ENCODE measurements around the gene FBXL3.

The FBXL3 gene

DNA sequence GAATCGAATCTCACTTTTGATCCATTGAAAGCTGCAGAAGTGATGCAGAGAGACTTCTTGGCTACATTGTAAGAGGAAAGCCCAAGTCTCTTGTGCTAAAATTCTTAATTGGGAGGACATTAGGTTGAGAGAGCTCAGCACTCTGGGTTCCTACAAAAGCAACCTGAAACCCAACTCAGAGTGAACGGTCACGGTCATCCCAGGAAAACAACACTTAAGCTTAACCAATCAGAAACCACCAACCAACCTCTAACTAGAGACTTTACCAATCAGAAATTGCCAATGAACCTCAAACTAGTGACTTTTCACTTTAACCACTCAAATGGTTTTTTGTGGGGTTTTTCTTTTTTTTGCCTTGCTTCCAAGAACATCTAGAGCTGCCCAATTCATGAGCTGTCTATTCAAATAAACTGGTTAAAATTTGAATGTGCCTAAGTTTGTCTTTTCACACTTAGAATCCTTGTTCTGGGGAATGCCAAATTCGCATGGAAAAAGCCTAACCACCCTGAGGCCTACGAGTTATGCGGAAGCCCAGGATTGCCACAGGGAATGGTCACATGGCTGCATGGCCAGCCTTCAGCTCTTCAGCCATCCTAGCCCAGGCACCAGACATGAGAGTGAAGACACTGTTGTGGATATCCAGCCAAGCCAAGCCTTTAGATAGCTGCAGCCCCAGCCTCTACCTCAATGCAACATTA, 52.9 kb downstream of the FBXL3 start:
- Histone ChIP-seq H3K4me1 (no peaks in the 10 kb centered on the region), H3K4me3 (ENCODE audit: low read depth, low read length) (no peak overlapping the region), H3K36me3 (ENCODE audit: control insufficient read depth, insufficient read depth, low read length) (no peaks in the 10 kb centered on the region), H3K27ac (no peak overlapping the region), H3K79me2 (no peaks in the 10 kb centered on the region), H3K4me2 (ENCODE audit: low read length) (no peak overlapping the region), H2AFZ (no peak overlapping the region), H3K9me3 (ENCODE audit: control insufficient read depth, low read length) (no peaks in the 10 kb centered on the region), H3K9ac (no peak overlapping the region), H3K27me3 (ENCODE audit: control insufficient read depth, insufficient read depth, low read length) (no peaks in the 10 kb centered on the region)
- TF ChIP-seq, protein P1, sequence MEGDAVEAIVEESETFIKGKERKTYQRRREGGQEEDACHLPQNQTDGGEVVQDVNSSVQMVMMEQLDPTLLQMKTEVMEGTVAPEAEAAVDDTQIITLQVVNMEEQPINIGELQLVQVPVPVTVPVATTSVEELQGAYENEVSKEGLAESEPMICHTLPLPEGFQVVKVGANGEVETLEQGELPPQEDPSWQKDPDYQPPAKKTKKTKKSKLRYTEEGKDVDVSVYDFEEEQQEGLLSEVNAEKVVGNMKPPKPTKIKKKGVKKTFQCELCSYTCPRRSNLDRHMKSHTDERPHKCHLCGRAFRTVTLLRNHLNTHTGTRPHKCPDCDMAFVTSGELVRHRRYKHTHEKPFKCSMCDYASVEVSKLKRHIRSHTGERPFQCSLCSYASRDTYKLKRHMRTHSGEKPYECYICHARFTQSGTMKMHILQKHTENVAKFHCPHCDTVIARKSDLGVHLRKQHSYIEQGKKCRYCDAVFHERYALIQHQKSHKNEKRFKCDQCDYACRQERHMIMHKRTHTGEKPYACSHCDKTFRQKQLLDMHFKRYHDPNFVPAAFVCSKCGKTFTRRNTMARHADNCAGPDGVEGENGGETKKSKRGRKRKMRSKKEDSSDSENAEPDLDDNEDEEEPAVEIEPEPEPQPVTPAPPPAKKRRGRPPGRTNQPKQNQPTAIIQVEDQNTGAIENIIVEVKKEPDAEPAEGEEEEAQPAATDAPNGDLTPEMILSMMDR (IDR thresholded peaks at IDR 0.05): no peak

DNA sequence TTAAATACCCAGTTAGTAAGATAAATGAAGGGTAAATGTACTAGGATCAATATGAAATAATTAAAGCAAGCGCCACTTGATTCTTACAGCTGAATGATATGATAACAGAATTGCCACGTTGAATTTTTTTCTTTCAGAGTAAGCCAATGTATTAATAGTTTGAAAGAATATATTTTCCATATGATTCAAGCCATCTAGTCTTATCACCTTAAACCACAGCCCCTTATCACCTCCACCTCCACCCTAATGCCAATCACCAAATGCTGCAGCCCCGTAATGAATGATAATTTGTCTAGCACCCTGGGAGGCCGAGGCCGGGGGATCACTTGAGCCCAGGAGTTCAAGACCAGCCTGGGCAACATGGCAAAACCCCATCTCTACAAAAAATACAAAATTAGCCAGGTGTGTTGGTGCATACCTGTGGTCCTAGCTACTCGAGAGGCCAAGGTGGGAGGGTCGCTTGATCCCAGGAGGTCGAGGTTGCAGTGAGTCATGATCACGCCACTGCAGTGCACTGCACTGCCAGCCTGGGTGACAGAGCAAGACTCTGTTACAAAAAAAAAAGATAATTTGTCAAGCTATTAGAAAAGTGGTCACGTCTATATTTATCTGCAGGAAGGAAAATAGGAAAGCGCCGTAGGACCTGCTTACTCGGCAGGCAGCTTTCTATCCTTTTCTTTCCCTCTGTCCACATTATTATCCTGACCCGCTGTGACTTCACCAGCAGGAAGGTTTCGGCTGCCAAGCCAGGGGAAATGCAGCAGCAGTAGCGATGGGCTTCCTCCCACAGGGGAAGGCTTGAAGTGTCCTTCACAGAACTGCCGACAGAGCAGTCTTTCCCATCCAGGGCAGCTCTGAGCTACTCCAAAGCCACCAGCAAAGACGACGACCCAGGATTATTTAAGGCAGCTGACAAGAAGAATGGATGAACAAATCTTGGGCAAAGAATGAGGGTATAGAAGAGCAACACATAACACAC, 54.8 kb downstream of the FBXL3 start:
- no peak overlapping the region for H3K4me2 ChIP-seq (ENCODE audit: low read length)
- no peaks in the 10 kb centered on the region for H3K27me3 ChIP-seq (ENCODE audit: control insufficient read depth, insufficient read depth, low read length)
- no peak overlapping the region for H3K9ac ChIP-seq
- TF ChIP-seq, protein P1 (IDR thresholded peaks at IDR 0.05): no peak
- no peak overlapping the region for H3K27ac ChIP-seq
- no peaks in the 10 kb centered on the region for H3K36me3 ChIP-seq (ENCODE audit: control insufficient read depth, insufficient read depth, low read length)
- no peak overlapping the region for H2AFZ ChIP-seq
- no peaks in the 10 kb centered on the region for H3K79me2 ChIP-seq
- no peaks in the 10 kb centered on the region for H3K9me3 ChIP-seq (ENCODE audit: control insufficient read depth, low read length)
- no peaks in the 10 kb centered on the region for H3K4me1 ChIP-seq
- no peak overlapping the region for H3K4me3 ChIP-seq (ENCODE audit: low read depth, low read length)

DNA sequence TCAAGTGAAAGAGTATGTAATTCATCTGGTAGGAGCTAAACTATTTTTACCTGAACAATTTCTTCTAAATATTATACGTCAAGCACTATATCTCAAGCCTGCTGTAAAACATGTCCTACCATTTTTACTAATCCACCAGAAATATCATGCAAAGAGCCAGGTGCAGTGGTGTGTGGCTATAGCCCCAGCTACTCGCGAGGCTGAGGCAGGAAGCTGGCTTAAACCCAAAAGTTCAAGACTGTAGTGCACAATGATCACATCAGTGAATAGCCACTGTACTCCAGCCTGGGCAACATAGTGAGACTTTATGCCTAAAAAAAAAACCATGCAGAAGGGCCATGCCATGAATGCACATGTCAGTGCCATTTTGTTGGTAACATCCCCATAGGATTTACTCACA, 55.7 kb downstream of the FBXL3 start:
- H3K4me3 ChIP-seq (ENCODE audit: low read depth, low read length): no peak overlapping the region
- no peak overlapping the region for H3K9ac ChIP-seq
- H3K9me3 ChIP-seq (ENCODE audit: control insufficient read depth, low read length): no peaks in the 10 kb centered on the region
- H3K27ac ChIP-seq: no peak overlapping the region
- no peaks in the 10 kb centered on the region for H3K79me2 ChIP-seq
- H3K4me1 ChIP-seq: no peaks in the 10 kb centered on the region
- H3K36me3 ChIP-seq (ENCODE audit: control insufficient read depth, insufficient read depth, low read length): no peaks in the 10 kb centered on the region
- H2AFZ ChIP-seq: no peak overlapping the region
- H3K27me3 ChIP-seq (ENCODE audit: control insufficient read depth, insufficient read depth, low read length): no peaks in the 10 kb centered on the region
- TF ChIP-seq, protein P1 (IDR thresholded peaks at IDR 0.05): no peak
- no peak overlapping the region for H3K4me2 ChIP-seq (ENCODE audit: low read length)

DNA sequence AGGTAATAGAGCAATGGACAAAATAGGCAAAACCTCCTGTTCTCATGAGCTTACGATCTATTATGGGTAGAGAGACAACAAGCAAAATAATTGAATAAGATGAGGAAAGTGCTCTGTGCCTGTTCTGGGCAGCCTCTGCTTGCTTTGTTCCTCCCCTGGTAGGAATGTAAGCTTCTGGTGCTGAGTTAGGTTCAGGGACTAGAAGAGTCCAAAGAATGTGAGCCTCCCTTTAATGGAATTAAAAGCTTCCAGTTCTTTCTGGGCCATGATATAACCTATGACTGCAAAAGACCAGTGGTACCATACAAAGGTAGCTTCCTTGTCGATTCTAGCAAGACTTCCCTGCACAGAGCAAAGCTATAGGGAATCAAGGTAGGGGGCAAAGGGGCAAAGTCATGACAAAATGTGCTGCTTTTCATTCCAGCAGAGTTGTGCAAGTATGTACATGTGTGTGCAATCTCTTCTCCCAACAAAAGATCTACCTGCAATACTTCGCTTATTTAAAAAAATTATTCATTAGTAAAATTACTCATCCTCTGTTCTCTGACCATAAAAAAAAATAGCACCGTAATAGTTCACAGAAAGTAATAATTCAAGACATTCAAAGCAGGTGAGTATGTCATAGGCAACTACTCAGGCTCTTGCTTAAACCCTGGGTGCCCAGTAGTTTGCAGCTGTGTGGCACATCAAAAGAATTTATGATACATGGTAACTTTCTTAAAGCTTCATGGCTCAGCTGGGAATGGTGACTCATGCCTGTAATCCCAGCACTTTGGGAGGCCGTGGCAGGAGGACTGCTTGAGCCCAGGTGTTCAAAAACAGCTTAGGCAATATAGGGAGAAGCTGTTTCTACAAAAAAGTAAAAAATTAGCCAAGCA, 57.2 kb downstream of the FBXL3 start:
- TF ChIP-seq, protein P1 (IDR thresholded peaks at IDR 0.05): no peak
- no peak overlapping the region for H3K9ac ChIP-seq

More for the DNA sequence above, 57.2 kb downstream of the FBXL3 start:
- no peak overlapping the region for H3K4me3 ChIP-seq (ENCODE audit: low read depth, low read length)
- no peak overlapping the region for H3K4me2 ChIP-seq (ENCODE audit: low read length)
- H3K4me1 ChIP-seq: no peaks in the 10 kb centered on the region
- no peak overlapping the region for H3K27ac ChIP-seq
- H2AFZ ChIP-seq: no peak overlapping the region
- H3K9me3 ChIP-seq (ENCODE audit: control insufficient read depth, low read length): no peaks in the 10 kb centered on the region
- no peaks in the 10 kb centered on the region for H3K79me2 ChIP-seq
- H3K27me3 ChIP-seq (ENCODE audit: control insufficient read depth, insufficient read depth, low read length): no peaks in the 10 kb centered on the region
- H3K36me3 ChIP-seq (ENCODE audit: control insufficient read depth, insufficient read depth, low read length): no peaks in the 10 kb centered on the region
